ENCODE results near the gene IFRD1.

GRCh38 chr7:112428715-112429114 lies 21.5 kb upstream of the IFRD1 start:
- TF ChIP-seq EP300 (IDR thresholded peaks at IDR 0.05) (no peak), POLR2AphosphoS5 (IDR thresholded peaks at IDR 0.05) (no peak), CTCF (IDR thresholded peaks at IDR 0.05) (no peak), POLR2A (IDR thresholded peaks at IDR 0.05; ENCODE audit: low read depth) (no peak)
